GM06990 (cell line): Measurements from ENCODE around the gene MEGF11.

Experiments used
- DNase-seq: peaks from one replicate; pipeline ENCODE4 v3.0.0-alpha.2; 2011; ENCODE audit not compliant: insufficient read length; ENCODE audit errors: extremely low read depth
- H3K27me3 ChIP-seq: replicated peaks from 2 replicates; pipeline ENCODE4 v1.6.0; 2011; ENCODE audit warnings: low read length; ENCODE audit not compliant: control insufficient read depth, insufficient read depth
- H3K36me3 ChIP-seq: 2 replicates; pipeline ENCODE4 v1.5.1; 2011; ENCODE audit warnings: low read length; ENCODE audit not compliant: control insufficient read depth, insufficient read depth
- H3K4me3 ChIP-seq: replicated peaks from 2 replicates; pipeline ENCODE4 v1.5.1; 2011; ENCODE audit warnings: low read depth, mild to moderate bottlenecking, control low read depth, low read length
- CTCF ChIP-seq: IDR thresholded peaks from 2 replicates; pipeline ENCODE4 v1.5.1; 2011; ENCODE audit warnings: low read length, control low read depth, mild to moderate bottlenecking, inconsistent platforms; ENCODE audit not compliant: insufficient read depth, poor library complexity, severe bottlenecking

MEGF11 gene

GRCh38 chr15:66284271-66284670 lies 30.7 kb upstream of the MEGF11 start:
- Histone ChIP-seq H3K27me3 (no peaks in the 10 kb centered on the region), H3K4me3 (no peak overlapping the region), H3K36me3 (no peaks in the 10 kb centered on the region)
- TF ChIP-seq CTCF = no peak
- no peak for DNase-seq

GRCh38 chr15:66278671-66279070 lies 25.1 kb upstream of the MEGF11 start:
- Histone ChIP-seq H3K36me3 (no peaks in the 10 kb centered on the region), H3K27me3 (no peaks in the 10 kb centered on the region), H3K4me3 (no peak overlapping the region)
- no peak for TF ChIP-seq CTCF
- DNase-seq = no peak

DNA sequence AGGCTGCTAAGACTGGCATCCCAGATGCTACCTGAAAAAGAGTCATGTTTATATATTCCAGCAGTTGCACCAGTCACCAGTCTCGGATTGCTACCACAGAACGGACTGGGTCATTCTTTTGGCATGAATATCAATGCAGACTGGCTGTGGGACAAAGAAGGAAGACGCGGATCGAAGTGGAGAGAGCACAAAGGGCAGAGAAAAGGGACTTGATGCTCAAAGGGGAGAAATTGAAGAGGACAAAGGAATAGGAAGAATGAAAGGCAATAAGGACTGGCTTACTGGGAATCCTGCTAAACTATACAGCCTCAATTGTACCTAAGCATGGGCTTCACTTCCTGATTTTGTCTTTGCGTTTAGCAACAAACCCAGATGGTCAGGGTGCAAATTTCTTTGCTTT lies 24.5 kb upstream of the MEGF11 start:
- DNase-seq = no peak
- no peak for TF ChIP-seq CTCF
- no peak overlapping the region for H3K4me3 ChIP-seq
- no peaks in the 10 kb centered on the region for H3K36me3 ChIP-seq
- H3K27me3 ChIP-seq = no peaks in the 10 kb centered on the region

DNA sequence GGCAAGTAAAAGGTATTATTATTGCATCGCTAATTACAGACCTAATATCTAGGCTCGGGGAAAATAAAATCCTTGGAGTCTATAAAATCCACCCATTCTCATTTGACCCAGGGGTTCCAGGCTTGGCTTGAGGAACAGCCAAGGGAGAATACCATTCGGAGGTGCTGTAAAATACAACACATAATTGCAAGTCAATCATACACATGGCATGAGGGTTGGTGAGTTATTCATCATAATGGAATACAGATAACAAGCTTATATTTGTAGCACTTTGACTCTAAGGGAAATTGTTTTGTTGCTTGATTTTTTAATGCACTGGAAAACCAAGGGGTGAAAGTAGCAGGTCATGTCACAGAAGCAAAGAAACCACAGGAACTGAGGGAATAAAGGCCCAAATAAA lies 23.0 kb upstream of the MEGF11 start:
- DNase-seq = no peak
- no peak for TF ChIP-seq CTCF
- Histone ChIP-seq H3K36me3 (no peaks in the 10 kb centered on the region), H3K27me3 (no peaks in the 10 kb centered on the region), H3K4me3 (no peak overlapping the region)

DNA sequence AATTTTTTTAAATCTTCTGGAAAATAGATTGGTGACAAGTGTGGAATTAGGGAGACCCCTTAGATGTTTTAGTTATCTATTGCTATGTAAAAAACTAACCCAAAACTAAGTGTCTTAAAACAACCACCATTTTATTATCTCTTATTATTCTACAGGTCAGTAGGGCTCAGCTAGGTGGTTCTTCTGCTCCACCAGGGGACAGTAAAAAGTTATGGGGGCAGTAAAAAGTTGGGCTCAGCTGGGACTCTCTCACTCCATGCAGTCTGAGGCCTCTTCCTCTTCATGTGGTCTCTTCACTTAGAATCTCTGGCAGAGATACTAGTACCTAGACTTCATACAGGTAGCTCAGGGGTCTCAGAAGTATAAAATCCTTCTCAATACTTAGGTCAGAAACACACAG lies 21.8 kb upstream of the MEGF11 start:
- no peaks in the 10 kb centered on the region for H3K36me3 ChIP-seq
- DNase-seq = no peak
- H3K27me3 ChIP-seq = no peaks in the 10 kb centered on the region
- no peak overlapping the region for H3K4me3 ChIP-seq
- TF ChIP-seq CTCF = no peak

- no peak for DNase-seq
- Histone ChIP-seq H3K36me3 (no peaks in the 10 kb centered on the region), H3K27me3 (no peaks in the 10 kb centered on the region), H3K4me3 (no peak overlapping the region)
- no peak for TF ChIP-seq CTCF
Observed at GRCh38 chr15:66270932-66271331, 17.4 kb upstream of the MEGF11 start.
